HG03442 (cell line): ENCODE data around the gene ENPEP.
"Not testable (repeated sequence)": the region's sequence is repeated elsewhere in the genome, so short reads cannot be mapped to it uniquely, and the experiment has no call there.

ENCODE experiments used
- ATAC-seq: cut with Tn5 transposase; IDR thresholded peaks from one replicate; pipeline ENCODE4 v1.9.1; 2021; ENCODE audit warnings: mild to moderate bottlenecking, moderate library complexity; ENCODE audit not compliant: unreplicated experiment

ENPEP gene

DNA sequence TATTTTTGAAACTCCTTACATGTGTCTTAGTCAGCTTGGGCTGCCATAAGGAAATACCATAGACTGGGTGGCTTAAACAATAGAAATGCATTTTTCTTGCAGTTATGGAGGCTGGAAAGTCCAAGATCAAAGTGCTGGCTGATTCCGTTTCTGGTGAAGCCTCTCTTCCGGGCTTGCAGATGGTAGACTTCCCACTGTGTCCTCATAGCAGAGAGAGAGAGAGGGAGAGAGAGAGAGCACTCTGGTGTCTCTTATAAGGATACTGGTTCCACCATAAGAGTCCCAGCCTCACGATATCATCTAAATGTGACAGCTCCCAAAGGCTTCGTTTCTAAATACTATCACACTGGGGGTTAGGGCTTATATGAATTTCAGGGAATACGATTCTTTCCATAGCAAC is 39.7 kb downstream of the ENPEP start:
- no peak for ATAC-seq

DNA sequence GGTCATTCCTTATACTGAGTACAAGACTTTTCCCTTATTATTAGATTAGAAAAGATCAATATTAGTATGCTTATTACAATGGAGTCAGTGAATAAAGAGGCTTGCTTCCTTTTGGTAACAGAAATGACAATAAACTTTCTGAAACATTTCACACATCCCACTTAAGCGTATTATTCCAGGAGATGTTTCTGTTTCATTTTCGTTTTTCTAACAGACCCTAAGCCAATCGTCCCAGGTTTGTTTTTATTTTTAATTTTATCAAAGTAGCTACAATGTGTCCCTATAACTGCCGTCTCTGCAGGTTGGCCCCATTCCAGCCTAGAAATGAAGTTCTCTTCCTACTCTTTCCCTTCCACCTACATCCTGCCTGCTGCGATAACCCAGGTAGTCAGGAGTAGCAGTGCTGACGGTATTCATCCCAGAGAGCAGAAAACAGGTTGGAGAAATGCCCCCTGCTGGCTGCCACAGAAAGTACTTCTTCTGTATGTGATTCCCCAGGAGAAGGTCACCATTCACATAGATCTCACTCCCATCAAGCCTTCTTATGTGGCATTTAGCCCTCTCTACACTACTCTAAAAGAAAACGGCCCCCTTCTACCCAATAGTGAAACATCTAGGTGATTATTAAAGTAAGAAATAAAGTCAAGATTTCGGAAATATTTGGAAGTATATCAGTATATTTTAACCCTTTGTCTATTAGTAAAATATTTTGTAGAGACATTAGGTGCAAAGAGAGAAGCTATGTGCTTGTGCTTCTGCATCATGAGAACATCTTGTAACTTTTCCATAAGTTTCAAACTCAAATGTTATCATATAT is 40.4 kb downstream of the ENPEP start:
- peak; percentile 82 for ATAC-seq

- ATAC-seq = peak; percentile 31
Measured at GRCh38 chr4:110518889-110519490, 43.0 kb downstream of the ENPEP start.

- no peak for ATAC-seq
Measured at GRCh38 chr4:110520886-110521285, 44.9 kb downstream of the ENPEP start.

- ATAC-seq = no peak
Measured at GRCh38 chr4:110526589-110526988, 50.6 kb downstream of the ENPEP start.

- no peak for ATAC-seq
Measured at GRCh38 chr4:110527156-110527555, 51.2 kb downstream of the ENPEP start.

- ATAC-seq = no peak
Measured at GRCh38 chr4:110532901-110533589, 57.1 kb downstream of the ENPEP start.

GRCh38 chr4:110533590-110533910 is 57.6 kb downstream of the ENPEP start:
- ATAC-seq = peak; percentile 42

GRCh38 chr4:110533940-110534339 is 58.0 kb downstream of the ENPEP start:
- ATAC-seq = peak; percentile 62

DNA sequence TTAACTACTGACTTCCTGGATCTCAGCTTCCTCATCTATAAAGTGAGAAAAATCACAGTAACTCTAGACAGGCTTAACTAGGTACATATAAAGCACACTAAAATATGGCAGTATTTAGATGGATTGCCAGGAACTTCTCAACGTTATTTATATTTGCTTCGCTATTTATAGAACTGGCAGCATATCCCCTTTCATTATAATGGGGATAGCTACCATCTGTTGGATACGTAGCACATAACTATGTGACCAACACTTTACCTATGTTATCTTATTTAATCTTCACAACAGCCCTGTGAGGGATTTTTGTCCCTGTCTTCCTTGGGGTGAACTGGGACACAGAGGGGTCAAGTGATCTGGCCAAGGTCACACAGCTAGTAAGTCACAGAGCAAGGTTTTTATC is 64.6 kb downstream of the ENPEP start:
- ATAC-seq = no peak

DNA sequence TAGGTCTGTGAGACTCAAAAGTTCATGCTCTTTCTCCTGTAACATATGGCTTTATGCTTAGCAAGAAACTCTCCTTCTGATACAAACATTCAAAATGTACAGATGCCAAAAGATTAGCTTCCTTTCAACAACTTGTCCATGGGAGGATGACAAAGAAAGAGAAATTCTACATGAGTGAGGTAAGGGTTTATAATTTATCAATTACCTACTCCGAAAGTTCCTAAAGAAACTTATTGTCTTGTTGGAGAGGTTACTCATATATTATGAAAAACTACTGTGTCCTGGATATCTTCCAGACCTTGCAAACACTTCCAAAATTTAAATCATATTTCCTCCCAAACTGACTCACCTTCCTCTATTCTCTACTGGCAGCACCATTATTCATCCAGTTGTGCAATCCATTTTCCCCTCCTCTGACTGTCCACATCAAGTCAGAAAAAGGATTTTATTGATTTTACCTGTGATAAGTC is 65.1 kb downstream of the ENPEP start:
- no peak for ATAC-seq

DNA sequence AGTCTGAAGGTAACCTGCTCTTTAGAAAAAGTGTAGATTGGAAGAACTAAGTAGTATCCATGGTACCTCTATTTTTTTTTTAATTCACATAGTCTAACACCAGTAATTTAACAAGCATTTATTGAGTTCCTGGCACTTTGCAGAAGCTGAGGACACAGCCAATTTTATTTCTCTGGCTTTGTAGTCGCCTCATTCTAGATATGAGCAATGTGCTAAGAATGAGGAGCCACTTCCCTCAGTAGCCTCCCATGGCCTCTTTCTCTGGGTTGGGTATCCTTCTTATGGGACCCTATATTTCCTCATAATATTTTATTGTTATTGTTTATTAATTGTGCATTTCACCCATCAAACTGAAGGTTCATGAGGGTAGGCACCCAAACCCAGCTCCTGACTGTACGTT is 67.6 kb downstream of the ENPEP start:
- ATAC-seq = no peak

- peak; percentile 41 for ATAC-seq
Measured at GRCh38 chr4:110544594-110544993, 68.6 kb downstream of the ENPEP start.

DNA sequence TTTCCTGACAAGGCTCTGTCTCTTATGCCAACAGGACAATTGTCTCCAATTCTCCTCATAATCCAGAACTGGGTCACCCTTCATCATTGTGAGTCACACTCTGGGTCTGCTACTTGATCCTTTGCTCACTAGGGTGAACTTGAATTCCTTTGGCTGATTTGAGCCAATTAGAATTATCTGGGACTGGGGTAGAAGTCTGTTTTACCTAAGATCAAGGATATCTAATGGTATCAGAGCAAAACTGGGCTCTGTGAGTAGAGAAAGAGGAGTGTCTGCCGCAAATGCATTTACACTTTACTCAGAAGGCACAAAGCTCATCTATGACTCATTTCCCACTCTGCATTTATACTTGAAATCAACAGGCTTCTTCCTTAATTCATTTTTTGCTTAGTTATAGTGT is 74.3 kb downstream of the ENPEP start:
- ATAC-seq = no peak

DNA sequence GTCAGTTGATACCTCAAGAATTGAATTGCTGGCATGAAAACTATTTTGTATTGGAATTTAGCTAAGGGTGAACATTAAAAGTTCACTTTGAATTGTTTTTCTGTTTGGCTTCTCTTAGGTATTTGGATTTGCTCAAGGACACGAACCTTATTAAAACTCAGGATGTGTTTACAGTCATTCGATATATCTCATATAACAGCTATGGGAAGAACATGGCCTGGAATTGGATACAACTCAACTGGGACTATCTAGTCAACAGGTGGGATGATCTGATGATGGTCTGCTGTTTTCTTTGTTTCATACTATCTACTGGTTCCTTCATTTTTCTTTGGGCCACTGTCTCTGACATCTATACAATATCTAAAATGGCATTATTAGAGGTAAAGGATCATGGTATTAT is 77.2 kb downstream of the ENPEP start:
- ATAC-seq = no peak

DNA sequence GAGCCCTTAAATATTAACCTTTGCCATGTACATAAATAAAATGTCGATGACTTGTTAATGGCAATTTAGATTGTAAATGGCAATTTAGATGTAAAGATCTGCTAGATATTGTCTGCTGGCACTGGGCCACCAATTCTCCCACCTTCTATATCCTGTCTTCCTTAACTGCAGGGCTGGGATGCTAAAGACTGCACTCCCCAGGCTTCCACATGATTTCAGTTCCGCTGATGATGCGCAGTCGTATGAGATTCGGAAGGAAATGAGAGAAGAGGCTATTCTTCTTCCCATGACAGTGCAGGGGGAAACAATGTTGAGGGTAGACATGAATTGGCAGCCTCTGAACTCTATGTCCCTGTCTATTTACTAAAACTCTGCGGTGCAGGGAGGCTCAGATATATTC is 91.3 kb downstream of the ENPEP start:
- no peak for ATAC-seq

GRCh38 chr4:110576696-110577095 is 100.7 kb downstream of the ENPEP start:
- ATAC-seq = not testable (repeated sequence)

DNA sequence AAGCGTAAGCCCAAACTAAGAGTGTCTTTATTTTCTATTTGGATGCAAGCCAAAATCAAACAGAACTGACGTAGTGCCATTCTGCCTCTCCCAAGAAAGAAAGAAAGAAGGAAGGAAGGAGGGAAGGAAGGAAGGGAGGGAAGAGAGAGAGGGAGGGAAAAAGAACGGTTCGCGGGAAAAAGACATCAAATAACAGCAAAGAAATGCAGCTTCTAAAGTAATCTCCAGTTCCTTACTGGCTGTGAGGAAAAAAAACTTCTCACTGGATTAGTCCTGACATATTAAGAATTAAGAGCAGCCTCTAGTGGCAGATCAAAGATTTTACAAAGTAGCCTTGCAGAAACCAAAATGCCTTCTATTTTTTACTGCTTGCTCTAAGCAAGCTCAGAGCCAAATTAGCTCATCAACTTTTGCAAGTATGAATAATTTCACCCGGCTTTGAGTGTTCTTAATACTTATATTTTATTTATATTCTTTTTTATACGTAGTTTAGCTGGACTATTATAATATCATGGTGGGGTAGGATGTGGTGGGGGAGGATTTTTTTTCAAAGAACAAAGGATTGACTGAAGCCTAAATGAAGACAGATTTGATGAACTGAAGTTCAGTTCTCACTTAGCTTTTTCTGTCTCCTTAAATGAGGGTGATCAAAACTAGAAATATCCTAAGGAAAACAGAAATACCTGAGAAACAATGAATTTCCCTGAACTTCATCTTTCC is 110.3 kb downstream of the ENPEP start:
- ATAC-seq = no peak

DNA sequence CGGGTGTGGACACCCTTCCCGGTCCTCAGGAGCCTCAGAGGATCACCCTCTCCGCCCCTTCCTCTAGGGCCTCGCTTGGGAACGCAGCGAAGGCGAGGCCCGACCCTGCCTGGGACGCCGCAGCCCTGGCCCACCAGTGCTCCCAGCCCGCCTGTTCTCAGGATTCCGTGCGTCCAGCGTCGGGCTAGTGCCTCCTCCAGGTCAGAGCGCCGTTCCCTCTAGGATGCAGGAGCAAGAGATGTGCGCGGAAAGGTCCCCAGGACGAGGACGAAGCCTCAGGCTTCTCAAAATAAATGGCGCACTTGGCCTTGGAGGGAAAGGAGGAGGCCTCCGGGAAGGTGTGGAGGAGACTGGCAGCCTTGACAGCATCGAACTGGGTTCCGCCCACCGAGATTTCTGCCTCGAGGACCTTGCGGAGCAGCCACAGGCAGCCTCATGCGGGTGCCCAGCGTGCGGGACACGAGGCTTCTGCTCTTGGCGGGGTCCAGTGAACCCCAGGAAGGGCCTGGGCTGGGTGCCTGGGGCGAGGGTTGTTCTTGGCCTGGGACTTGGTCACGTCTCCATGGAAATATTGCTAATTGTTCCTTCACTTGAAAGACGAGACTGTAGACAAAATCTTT is 111.8 kb downstream of the ENPEP start:
- ATAC-seq = no peak

- no peak for ATAC-seq
Measured at GRCh38 chr4:110589297-110589696, 113.3 kb downstream of the ENPEP start.

GRCh38 chr4:110595583-110595982 is 119.6 kb downstream of the ENPEP start:
- no peak for ATAC-seq
